GM21390 (cell line): ENCODE data around the gene MCU.

ENCODE experiments used
- ATAC-seq: cut with Tn5 transposase; IDR thresholded peaks from one replicate; pipeline ENCODE4 v1.9.1; 2021; ENCODE audit not compliant: unreplicated experiment

MCU gene

GRCh38 chr10:72800000-72800740 lies 108.2 kb downstream of the MCU start:
- ATAC-seq = no peak

DNA sequence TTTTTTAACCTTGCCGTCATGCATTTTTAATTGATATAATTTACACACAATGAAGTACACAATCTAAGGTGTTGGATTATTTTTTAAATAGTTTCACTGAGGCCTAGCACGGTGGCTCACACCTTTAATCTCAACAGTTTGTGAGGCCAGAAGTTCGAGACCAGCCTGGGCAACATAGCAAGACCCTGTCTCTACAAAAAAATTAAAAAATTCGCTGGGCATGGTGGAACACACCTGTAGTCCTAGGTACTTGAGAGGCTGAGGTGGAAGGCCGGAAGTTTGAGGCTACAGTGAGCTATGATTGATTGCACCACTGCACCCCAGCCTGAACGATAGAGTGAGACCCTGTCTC lies 108.8 kb downstream of the MCU start:
- no peak for ATAC-seq

- no peak for ATAC-seq
These were observed 109.4 kb downstream of the MCU start for GRCh38 chr10:72801263-72801868.

GRCh38 chr10:72802332-72802731 lies 110.4 kb downstream of the MCU start:
- ATAC-seq = no peak

GRCh38 chr10:72802763-72803505 lies 111.0 kb downstream of the MCU start:
- no peak for ATAC-seq

DNA sequence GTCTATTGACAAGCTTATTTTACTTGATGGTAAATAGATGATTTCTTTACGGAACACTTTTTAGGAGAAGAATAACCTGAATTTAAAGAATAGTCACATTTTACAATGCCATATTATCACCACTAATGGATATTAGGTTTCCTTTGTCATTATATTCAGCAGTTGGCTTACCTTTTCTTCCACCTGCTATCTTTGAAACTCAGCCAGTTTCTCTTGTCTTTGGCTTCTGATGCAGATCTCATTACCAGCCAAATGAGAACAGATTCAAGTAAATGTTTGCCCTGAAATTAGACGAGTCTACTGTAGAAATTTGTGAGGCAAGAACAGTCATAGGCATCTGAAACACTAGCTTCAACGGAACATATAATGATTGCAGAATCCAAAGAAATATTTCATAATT lies 116.1 kb downstream of the MCU start:
- ATAC-seq = no peak

DNA sequence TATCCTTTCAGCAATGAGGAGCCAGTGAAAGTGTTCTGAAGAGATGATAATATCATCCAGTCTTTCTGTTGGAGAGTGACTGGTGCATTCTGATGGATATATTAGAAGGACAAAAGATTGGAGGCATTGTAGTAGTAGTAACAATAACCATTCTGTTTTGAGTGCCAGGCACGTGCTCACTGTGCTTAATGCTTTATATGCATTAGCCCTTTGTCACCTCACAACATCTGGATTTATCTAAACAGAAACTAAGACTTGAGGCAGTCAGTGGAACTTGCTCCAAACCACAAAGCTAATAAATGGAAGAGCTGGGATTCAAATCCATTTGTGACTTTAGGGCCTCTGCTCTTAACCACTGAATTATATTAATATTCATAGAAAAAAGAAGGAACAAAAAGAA lies 117.1 kb downstream of the MCU start:
- ATAC-seq = no peak

GRCh38 chr10:72810976-72811375 lies 119.0 kb downstream of the MCU start:
- ATAC-seq = no peak

GRCh38 chr10:72812415-72812752 lies 120.4 kb downstream of the MCU start:
- no peak for ATAC-seq

GRCh38 chr10:72812753-72813430 lies 120.9 kb downstream of the MCU start:
- no peak for ATAC-seq

- no peak for ATAC-seq
These were observed 122.3 kb downstream of the MCU start for GRCh38 chr10:72814099-72814790.

GRCh38 chr10:72816565-72816964 lies 124.6 kb downstream of the MCU start:
- ATAC-seq = no peak

GRCh38 chr10:72818076-72818475 lies 126.1 kb downstream of the MCU start:
- no peak for ATAC-seq

DNA sequence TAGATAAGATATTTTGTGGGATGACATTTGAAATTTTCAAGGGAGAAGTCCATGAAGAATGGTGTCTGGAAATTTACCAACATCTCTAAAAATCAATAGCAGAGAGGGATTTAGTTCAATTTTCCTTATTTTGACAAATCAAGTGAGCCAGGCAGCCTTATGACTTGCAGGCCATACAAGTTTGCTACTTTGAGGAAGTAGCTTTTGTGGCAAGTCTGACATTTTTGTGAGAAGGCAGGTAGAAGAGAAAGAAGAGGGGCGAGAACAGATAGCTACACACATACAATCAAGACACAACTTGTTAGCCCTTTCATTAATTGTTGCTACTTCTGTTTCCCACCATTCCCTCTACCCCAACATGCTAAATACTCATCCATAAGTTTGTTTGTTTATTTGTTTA lies 127.1 kb downstream of the MCU start:
- no peak for ATAC-seq

- no peak for ATAC-seq
These were observed 129.7 kb downstream of the MCU start for GRCh38 chr10:72821606-72822005.

DNA sequence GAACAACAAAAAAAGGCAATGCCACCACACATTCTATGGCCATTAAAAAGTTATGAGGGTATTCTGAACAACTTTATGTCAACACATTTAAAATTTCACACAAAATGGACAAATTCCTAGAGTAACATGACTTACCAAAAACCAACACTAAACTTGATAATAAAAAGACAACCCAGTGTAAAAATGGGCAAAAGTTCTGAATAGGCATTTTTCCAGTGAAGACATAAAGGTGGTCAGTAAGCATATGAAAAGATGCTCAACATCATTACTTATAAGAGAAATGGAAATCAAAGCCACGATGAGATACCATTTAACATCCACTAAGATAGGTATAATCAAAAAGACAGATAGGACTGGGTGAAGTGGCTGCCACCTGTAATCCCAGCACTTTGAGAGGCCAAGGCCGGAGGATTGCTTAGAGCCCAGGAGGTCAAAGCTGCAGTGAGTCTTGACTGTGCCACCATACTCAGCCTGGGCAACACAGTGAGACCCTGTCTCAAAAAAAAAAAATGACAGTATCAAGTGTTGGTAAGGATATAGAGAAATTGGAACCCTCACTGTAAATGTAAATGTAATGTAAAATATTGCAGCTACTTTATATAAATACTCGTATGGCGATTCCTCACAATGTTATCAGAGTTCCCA lies 130.5 kb downstream of the MCU start:
- no peak for ATAC-seq

- ATAC-seq = no peak
These were observed 133.2 kb downstream of the MCU start for GRCh38 chr10:72825163-72825562.

DNA sequence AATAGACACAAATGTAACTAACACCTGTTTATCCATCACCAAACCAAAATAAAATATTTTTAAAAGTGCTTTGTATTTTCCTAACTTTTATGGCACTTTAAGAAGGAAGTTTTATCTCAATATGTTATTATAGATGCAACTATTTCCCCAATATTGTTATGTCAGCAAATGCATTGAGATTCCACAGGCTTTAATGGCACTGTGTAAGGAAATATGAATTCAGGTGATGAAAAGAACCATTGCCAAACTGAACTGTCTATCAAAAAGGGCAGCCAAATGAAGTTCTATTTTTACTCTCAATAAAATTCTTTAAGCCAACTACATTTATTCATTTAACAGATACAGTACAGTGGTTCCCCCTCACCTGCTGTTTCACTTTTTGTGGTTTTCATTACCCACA lies 134.4 kb downstream of the MCU start:
- no peak for ATAC-seq

DNA sequence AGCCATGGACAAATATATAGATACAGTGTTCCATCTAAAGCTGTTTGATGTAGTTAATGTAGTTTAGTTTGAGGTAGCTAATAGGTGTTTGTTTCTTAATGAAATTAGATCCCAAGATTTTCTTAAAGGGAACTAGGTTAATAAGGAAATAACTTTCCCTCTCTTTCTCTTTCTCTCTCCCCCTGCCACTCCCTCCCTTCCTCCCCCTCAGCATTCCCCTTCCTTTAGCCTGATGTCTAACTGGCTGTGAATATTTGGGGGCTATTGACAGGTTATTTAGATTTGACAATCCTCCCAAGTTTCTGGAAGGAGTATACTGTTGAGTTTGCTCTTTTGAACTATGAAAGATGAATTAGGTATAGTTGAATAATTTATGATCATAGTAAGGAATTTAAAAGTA lies 136.4 kb downstream of the MCU start:
- ATAC-seq = no peak

- ATAC-seq = no peak
These were observed 138.7 kb downstream of the MCU start for GRCh38 chr10:72830625-72831024.
